Mesothelial cell of epicardium (in vitro differentiated cells): ENCODE measurements around the gene WASF1. TPM values are rescaled to one million over a fixed set of nuclear protein-coding genes. Genes with fewer than 3 reads are reported as not detected.
"Not testable (repeated sequence)": the region's sequence is repeated elsewhere in the genome, so short reads cannot be mapped to it uniquely, and the experiment has no call there.

Source experiments
- DNase-seq, 2 experiments: peaks; one replicate each; pipeline ENCODE4 v3.0.0; 2021; ENCODE audit warnings: low spot score in 2 of 2; ENCODE audit not compliant: unreplicated experiment in 2 of 2
- H3K27ac Mint-ChIP-seq: 2 replicates; pipeline ENCODE4 v1.8.0; 2021; ENCODE audit warnings: mixed read lengths
- H3K27me3 Mint-ChIP-seq: 2 replicates; pipeline ENCODE4 v1.8.0; 2021; ENCODE audit warnings: low read depth, mixed read lengths
- H3K36me3 Mint-ChIP-seq: 2 replicates; pipeline ENCODE4 v1.8.0; 2021; ENCODE audit warnings: mixed read lengths
- H3K4me1 Mint-ChIP-seq: 2 replicates; pipeline ENCODE4 v1.8.0; 2021; ENCODE audit warnings: mixed read lengths
- H3K4me3 Mint-ChIP-seq: 2 replicates; pipeline ENCODE4 v1.8.0; 2021; ENCODE audit warnings: mild to moderate bottlenecking, moderate library complexity, mixed read lengths
- H3K9me3 Mint-ChIP-seq: 2 replicates; pipeline ENCODE4 v1.8.0; 2021; ENCODE audit warnings: mixed read lengths
- total RNA-seq: library from RNA; stranded (reverse); gene quantifications from 3 replicates; pipeline ENCODE4 v1.2.1, GENCODE V29; 2021
- TF ChIP-seq, protein P1 (sequence below): fragments of 200-600 bp; sonication (generic); IDR thresholded peaks from one replicate; pipeline ENCODE4 v1.5.0; 2021; ENCODE audit warnings: antibody characterized with exemption; ENCODE audit not compliant: unreplicated experiment

The WASF1 gene
- total RNA-seq, 1 donor from 2014 or later, result 73.0 TPM

GRCh38 chr6:110137924-110138887 lies 41.3 kb downstream of the WASF1 start:
- peaks cover 63% of the 10 kb centered on the region for H3K36me3 Mint-ChIP-seq
- H3K4me3 Mint-ChIP-seq, result no peak overlapping the region
- DNase-seq, result no peak
- H3K9me3 Mint-ChIP-seq, result peaks cover 46% of the 10 kb centered on the region
- TF ChIP-seq, protein P1, sequence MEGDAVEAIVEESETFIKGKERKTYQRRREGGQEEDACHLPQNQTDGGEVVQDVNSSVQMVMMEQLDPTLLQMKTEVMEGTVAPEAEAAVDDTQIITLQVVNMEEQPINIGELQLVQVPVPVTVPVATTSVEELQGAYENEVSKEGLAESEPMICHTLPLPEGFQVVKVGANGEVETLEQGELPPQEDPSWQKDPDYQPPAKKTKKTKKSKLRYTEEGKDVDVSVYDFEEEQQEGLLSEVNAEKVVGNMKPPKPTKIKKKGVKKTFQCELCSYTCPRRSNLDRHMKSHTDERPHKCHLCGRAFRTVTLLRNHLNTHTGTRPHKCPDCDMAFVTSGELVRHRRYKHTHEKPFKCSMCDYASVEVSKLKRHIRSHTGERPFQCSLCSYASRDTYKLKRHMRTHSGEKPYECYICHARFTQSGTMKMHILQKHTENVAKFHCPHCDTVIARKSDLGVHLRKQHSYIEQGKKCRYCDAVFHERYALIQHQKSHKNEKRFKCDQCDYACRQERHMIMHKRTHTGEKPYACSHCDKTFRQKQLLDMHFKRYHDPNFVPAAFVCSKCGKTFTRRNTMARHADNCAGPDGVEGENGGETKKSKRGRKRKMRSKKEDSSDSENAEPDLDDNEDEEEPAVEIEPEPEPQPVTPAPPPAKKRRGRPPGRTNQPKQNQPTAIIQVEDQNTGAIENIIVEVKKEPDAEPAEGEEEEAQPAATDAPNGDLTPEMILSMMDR, result no peak
- no peaks in the 10 kb centered on the region for H3K4me1 Mint-ChIP-seq
- H3K27ac Mint-ChIP-seq, result no peak overlapping the region
- H3K27me3 Mint-ChIP-seq, result no peaks in the 10 kb centered on the region

DNA sequence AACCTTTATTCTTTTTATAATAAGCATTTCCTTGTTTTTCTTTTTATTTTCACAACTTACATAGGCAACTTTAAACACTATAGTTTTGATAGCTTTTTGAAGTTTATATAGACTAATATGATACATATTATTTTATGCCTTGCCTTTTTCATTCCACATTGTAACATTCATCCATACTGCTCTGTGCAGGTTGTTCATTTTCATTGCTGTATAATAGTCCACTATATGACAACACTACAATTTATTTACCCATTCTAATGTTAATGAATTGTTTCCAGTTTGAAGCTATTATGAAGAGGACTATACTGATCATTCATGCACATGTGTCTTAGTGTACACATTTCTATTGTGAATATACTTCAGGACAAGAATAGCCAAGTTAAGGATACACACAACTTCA lies 49.1 kb downstream of the WASF1 start:
- TF ChIP-seq, protein P1, result no peak
- no peaks in the 10 kb centered on the region for H3K27me3 Mint-ChIP-seq
- DNase-seq, result no peak
- H3K9me3 Mint-ChIP-seq, result peaks cover 26% of the 10 kb centered on the region
- no peaks in the 10 kb centered on the region for H3K4me1 Mint-ChIP-seq
- no peak overlapping the region for H3K27ac Mint-ChIP-seq
- peaks cover 35% of the 10 kb centered on the region for H3K36me3 Mint-ChIP-seq
- H3K4me3 Mint-ChIP-seq, result no peak overlapping the region

DNA sequence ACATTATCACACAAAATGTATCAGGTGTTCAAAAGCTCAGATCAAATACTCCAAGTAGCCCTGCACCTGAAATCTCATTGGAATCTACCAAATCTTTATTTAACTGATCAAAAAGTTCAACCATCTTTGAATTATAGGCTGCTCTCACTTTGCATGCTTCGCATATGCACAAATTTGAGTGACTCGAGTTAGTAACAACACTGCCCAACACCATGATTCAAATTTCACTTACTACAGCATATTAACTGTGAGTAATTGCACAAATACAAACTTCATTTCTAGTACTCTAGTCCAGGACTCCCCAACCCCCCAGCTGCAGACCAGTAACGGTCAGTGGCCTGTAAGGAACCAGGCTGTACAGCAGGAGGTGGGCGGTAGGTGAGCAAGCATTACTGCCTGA lies 51.1 kb downstream of the WASF1 start:
- peaks cover 10% of the 10 kb centered on the region for H3K9me3 Mint-ChIP-seq
- H3K4me1 Mint-ChIP-seq, result no peaks in the 10 kb centered on the region
- no peak overlapping the region for H3K4me3 Mint-ChIP-seq
- DNase-seq, result no peak
- no peaks in the 10 kb centered on the region for H3K27me3 Mint-ChIP-seq
- peak overlapping the region; percentile 23 for H3K27ac Mint-ChIP-seq
- H3K36me3 Mint-ChIP-seq, result peaks cover 30% of the 10 kb centered on the region
- TF ChIP-seq, protein P1, result no peak

- H3K4me1 Mint-ChIP-seq, result no peaks in the 10 kb centered on the region
- DNase-seq, result no peak
- H3K9me3 Mint-ChIP-seq, result peaks cover 18% of the 10 kb centered on the region
- no peaks in the 10 kb centered on the region for H3K27me3 Mint-ChIP-seq
- H3K36me3 Mint-ChIP-seq, result peaks cover 44% of the 10 kb centered on the region
- TF ChIP-seq, protein P1, result no peak
- peak overlapping the region; percentile 35 for H3K27ac Mint-ChIP-seq
- no peak overlapping the region for H3K4me3 Mint-ChIP-seq
Measured at GRCh38 chr6:110125361-110125760, 54.1 kb downstream of the WASF1 start.

DNA sequence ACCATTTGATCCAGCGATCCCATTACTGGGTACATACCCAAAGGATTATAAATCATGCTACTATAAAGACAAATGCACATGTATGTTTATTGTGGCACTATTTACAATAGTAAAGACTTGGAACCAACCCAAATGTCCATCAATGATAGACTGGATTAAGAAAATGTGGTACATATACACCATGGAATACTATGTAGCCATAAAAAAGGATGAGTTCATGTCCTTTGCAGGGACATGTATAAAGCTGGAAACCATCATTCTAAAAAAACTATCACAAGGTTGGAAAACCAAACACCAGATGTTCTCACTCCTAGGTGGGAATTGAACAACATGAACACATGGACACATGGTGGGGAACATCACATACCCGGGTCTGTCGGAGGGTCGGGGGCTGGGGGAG lies 57.8 kb downstream of the WASF1 start:
- not testable (repeated sequence) for H3K27ac Mint-ChIP-seq, H3K27me3 Mint-ChIP-seq, H3K4me3 Mint-ChIP-seq, H3K4me1 Mint-ChIP-seq, DNase-seq
- Mint-ChIP-seq H3K9me3 (peaks cover 42% of the 10 kb centered on the region), H3K36me3 (peaks cover 77% of the 10 kb centered on the region)

DNA sequence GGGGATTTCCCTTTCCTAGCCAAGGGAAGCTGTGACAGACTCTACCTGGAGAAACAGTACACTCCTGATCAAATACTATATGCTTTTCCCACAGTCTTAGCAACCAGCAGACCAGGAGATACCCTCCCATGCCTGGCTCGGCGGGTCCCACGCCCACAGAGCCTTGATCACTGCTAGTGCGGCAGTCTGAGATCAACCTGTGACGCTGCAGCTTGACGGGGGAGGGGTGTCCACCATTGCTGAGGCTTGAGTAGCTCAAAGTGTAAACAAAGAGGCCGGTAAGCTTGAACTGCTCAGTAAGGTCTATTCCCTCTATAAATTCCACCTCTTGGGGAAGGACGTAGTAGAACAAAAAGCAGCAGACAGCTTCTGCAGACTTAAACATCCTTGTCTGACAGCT lies 63.2 kb downstream of the WASF1 start:
- no peaks in the 10 kb centered on the region for H3K27me3 Mint-ChIP-seq
- TF ChIP-seq, protein P1, result no peak
- H3K4me1 Mint-ChIP-seq, result peaks cover 5% of the 10 kb centered on the region
- peaks cover 32% of the 10 kb centered on the region for H3K9me3 Mint-ChIP-seq
- no peak for DNase-seq
- no peak overlapping the region for H3K27ac Mint-ChIP-seq
- peaks cover 50% of the 10 kb centered on the region for H3K36me3 Mint-ChIP-seq
- H3K4me3 Mint-ChIP-seq, result no peak overlapping the region
